ENCODE results near the gene PSME3IP1.

- TF ChIP-seq CTCF (IDR thresholded peaks at IDR 0.05) (no peak), ZFX (IDR thresholded peaks at IDR 0.05; ENCODE audit: borderline replicate concordance) (no peak)
Observed at GRCh38 chr16:57188711-57189002, 2.8 kb upstream of the PSME3IP1 start.
